Fibroblast of the conjunctiva (primary cell): ENCODE measurements around the gene APOL4.
A peak's percentile ranks its signal among the peaks of the same experiment; 100 is the strongest.
"Not testable (repeated sequence)": the region's sequence is repeated elsewhere in the genome, so short reads cannot be mapped to it uniquely, and the experiment has no call there.

Experiments used
- DNase-seq: peaks from one replicate; pipeline ENCODE4 v3.0.0-alpha.2; 2010; ENCODE audit warnings: low read depth

Gene APOL4

GRCh38 chr22:36231051-36231450, 29.4 kb upstream of the APOL4 start:
- not testable (repeated sequence) for DNase-seq

- not testable (repeated sequence) for DNase-seq
These were observed 28.0 kb upstream of the APOL4 start for GRCh38 chr22:36229649-36230048.

GRCh38 chr22:36228944-36229343, 27.3 kb upstream of the APOL4 start:
- DNase-seq: no peak

- not testable (repeated sequence) for DNase-seq
These were observed 26.8 kb upstream of the APOL4 start for GRCh38 chr22:36228369-36228768.

GRCh38 chr22:36227806-36228205, 26.2 kb upstream of the APOL4 start:
- DNase-seq: no peak

- no peak for DNase-seq
These were observed 25.8 kb upstream of the APOL4 start for GRCh38 chr22:36227396-36227795.

GRCh38 chr22:36226189-36226588, 24.6 kb upstream of the APOL4 start:
- DNase-seq: no peak

GRCh38 chr22:36225333-36225922, 23.8 kb upstream of the APOL4 start:
- no peak for DNase-seq

- no peak for DNase-seq
These were observed 22.6 kb upstream of the APOL4 start for GRCh38 chr22:36224245-36224644.

- no peak for DNase-seq
These were observed 21.9 kb upstream of the APOL4 start for GRCh38 chr22:36223504-36223903.

- DNase-seq: no peak
These were observed 21.4 kb upstream of the APOL4 start for GRCh38 chr22:36222887-36223450.

- DNase-seq: no peak
These were observed 20.5 kb upstream of the APOL4 start for GRCh38 chr22:36221799-36222751.

- peak; percentile 35 for DNase-seq
These were observed 18.9 kb upstream of the APOL4 start for GRCh38 chr22:36220451-36220921.

- DNase-seq: no peak
These were observed 17.1 kb upstream of the APOL4 start for GRCh38 chr22:36218648-36219193.

- DNase-seq: no peak
These were observed 14.4 kb upstream of the APOL4 start for GRCh38 chr22:36215981-36216380.

GRCh38 chr22:36213586-36213985, 12.0 kb upstream of the APOL4 start:
- no peak for DNase-seq

GRCh38 chr22:36212901-36213300, 11.3 kb upstream of the APOL4 start:
- no peak for DNase-seq

GRCh38 chr22:36211237-36211861, 9.7 kb upstream of the APOL4 start:
- DNase-seq: no peak

GRCh38 chr22:36210224-36210623, 8.6 kb upstream of the APOL4 start:
- DNase-seq: no peak

GRCh38 chr22:36209488-36209908, 7.9 kb upstream of the APOL4 start:
- not testable (repeated sequence) for DNase-seq

- DNase-seq: no peak
These were observed 7.3 kb upstream of the APOL4 start for GRCh38 chr22:36208914-36209313.

- DNase-seq: no peak
These were observed 6.7 kb upstream of the APOL4 start for GRCh38 chr22:36208162-36208765.
